NCI-H510A (cell line): ENCODE data around the gene RNF144A.

Experiments
- DNase-seq: peaks from one replicate; lab custom pipeline; 2025; lab: John Stamatoyannopoulos, UW

The RNF144A gene

DNA sequence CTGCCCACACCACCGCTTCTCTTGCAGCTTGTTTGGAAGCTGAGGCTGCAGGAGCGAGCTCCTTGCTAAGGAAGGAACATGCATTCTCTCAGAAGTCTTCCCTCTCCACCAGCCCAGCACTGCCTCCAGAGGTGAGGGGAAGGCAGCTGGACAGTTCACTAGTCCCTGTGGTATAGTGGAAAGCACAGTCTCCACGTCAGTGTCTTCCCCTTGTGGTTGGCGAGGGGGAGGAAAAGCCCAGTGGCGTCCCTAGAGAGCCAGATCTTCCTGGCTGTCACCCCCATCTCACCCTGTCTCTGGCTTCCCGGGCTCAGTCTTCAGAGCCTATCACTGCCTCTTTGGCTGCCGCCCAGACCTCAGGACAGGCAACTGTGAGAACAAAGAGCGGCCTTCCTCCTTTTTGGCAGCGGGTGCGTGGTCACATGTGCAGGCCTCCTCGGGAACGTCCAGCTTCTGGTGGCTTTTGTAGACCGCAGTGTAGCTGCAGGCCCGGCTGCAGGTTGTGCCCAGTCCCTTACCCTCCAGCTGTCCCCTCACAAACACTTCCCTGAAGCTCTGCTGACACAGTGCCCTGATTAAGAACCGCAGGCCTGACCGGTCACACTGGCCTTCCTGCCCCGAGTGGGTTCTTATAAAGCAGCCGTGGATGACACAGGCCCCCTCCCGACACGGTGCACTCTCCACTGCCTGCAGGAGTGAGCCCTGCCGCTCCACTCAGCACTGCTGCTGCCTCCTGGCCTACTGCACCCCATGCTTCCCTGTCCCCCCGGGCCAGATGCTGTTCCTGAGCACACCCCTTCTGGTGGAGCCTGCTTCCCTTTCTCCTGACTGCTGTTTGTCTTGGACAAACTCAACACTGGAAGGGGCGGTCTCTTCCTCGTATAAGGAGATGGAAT, 90.9 kb downstream of the RNF144A start:
- DNase-seq, result no peak

DNA sequence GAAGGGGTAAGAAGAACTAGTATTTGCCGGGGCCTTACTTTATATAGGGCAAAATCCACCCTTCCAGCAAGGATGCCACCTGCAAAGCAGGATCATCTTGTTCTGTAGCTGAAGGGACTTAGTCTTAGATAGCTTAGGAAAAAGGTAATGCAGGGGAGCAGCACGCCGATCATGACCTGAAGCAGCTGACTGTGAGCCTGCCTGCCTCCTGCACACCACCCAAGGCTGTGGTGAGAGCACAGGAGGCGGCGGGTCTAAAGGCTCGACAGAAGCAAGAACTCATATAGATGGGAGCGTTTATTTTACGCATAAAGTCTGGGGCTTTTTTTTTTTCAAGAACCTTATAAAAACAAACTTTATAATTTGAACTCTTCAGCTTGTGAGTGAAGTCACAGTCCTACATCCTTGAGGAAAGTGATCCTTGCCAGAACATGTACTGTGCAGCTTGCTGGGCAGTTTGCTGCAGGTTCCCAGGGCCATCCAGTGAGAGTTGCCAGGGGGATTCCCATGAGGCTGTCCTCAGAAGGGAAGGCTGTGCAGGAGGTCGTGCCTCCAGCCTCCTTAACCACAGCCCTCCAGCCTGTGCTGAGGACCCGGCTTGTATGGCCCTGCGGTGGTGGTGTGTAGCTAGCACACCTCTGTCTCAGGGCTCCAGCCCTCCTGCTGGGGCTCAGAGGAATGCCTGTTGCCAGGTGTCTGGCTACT, 92.1 kb downstream of the RNF144A start:
- no peak for DNase-seq

DNA sequence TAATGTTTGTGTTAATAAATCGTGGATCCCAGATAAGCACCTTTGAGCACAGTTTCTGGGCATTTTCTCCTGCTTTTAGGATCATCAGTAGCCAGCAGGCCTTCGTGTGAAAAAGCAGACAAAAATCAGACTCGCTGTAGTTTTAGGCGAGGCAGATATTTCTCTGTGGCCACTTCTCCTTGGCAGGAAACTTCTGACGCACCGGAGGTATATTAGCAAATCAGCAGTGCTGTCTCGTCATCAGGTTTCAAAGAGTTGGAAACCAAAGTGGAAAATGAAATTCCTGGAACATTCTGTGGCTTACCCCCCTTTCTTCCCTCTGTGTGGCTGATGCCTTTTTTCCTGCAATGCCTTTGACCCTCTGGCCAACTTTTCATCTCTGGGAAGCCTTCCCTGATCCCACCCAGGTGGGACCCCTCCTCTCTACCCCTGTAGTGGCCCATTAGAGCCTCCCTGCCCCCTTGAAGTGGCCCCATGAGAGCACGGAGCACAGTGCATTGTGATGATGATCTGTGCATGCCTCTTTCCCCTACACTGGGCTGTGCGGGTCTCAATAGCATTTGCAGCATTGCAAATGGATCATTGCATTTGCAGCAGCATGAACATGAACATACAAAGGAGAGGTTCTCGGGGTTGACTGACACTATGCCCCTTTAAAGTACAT, 93.3 kb downstream of the RNF144A start:
- DNase-seq, result no peak

DNA sequence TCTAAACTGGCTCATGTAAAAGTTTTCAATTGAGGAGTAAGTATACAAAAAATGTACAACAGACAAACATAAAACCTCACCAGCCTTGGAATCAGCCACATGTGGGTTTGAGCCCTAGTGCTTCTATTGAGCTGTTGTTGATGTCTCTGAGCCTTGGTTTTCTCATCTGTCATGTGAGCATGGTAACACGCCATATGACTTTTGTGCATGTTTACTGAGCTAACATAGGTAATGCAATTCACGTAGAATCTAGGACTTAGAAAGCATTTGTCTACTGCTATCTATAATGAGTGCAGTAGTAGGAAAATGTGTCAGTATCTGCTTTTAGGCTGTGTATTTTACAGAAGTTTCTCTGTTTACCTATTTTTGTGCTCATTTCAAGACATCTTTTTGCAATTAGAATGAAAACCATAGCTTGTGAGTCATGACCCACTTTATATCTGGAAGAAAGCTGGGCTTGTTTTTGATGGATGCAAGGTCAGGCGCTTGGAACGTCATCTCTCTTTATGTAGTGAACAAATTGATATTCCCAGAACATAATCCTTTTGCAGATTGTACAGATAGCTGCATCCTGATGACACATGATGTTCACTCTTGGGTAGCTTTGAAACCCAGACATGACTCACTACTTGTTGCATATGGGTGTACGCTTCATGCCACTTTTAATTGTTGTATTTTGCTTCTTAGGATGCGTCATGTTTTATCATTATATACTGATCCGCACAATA, 94.3 kb downstream of the RNF144A start:
- DNase-seq, result no peak

DNA sequence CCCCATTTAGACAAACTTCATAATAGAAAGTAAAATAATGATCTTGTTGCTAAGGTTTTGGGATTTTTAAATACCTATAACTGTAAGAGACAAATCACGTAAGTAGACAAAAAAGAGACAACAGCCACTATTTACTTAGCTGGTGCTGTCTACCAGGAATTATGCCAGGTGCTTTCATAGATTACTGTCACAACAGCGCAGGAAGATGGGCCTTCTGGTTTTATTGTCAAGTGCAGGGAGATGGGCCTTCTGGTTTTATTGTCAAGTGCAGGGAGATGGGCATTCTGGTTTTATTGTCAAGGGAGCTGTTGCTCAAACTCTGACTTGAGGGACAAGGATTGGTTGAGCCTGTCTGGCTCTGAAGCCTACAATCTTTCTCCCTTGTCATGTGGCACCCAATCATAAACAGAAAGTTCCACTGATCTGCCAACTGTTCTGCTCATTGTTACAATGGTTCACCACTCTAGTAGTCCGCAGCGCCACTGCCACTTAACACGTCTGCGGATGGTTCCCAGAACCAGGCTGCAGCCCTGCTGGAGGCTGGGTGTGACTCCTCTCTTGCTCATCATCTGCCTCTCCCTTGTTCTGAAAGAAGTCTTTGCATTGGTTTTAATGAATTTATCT, 95.0 kb downstream of the RNF144A start:
- peak; percentile 78 for DNase-seq

DNA sequence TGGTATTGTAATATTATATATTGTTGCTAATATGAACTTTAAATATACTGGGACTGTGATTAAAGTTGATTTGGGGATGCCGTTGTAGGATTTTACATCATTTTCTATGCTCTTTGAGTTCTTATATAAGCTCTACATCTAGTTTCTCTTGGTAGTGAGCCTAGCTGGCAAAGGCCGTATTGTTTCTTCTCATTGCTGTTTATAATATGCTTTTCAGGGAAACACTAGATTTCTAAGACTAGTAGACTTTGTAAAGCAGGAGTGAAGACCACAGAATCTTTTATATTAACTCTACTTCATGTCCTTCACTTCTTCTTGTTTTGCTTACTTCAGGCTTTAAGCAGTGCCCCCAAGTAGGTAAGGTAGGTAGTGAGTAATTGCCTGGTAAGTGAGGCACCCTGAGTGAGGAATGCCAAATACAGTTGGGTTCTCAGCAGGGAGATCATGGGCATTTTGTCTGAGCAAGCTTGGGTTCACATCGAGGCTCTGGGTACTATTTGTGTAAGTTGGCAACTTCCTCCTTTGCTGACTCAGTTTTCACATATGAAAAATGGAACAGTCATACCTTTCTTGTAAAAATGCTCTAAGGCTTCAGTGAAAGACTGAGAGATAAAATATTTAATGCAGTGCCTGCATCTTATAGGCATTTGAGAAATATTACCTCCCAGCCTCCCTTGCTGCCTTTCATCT, 96.4 kb downstream of the RNF144A start:
- no peak for DNase-seq

DNA sequence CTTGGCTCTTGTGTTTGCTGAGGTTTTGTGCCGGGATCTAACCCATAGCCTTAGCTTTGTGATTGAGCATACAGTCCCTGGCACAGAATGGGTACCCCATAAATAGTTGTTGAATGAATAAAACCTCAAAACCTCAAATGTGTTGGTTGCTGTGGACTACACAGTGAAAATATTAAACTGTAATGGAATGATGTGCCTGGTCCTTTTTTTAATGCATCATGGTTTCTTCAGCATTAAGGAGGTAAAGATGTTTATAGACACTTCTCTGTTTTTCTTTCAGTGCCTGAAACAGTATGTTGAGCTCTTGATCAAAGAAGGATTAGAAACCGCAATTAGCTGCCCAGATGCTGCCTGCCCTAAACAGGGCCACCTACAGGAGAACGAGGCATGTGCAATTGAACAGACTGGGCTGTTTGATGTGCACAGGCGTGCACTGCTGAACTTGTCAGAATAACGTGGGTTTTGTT, 97.0 kb downstream of the RNF144A start:
- DNase-seq, result no peak

DNA sequence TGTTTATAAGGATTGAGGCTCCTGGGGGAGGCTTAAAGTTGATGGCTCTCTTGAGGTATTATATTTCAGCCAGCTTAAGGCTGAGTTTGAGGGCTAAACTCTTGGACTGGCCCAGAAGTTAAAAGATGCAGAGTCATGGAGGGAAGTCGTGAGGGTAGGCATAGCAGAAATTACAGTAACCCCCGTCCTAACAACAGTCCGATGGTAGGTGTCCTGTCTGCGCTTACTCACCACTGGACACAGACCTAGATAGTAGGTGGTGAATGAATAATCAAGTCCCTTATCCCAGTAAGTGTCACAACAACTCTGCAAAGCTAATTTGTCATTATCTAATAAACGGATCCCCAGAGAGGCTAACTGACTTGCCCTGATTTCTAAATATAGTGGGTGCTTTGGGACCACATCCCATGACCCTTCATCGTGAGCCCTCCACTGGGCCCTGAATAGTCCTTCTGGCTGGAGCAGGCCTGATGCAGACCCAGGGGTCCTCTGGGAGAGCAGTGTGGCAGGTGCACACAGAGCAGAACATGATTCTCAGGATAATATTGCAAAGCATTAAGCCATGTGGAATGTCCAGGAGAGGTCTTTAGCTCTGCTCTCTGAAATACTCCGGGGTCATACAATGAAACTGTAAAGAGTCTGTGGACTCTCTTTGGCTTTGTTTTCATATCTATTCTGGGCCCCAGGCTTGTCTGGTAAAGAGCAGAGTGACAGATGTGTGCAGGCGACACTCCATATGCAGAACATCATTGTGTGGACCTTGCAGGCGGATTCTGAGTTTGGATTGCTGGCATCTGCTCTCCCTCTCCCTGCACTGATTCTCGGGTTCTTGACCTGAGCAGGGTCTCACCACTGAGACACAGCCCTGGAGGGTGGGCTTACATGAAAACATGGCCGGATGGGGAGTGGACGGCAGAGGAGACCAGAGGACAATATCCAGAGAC, 98.1 kb downstream of the RNF144A start:
- no peak for DNase-seq

DNA sequence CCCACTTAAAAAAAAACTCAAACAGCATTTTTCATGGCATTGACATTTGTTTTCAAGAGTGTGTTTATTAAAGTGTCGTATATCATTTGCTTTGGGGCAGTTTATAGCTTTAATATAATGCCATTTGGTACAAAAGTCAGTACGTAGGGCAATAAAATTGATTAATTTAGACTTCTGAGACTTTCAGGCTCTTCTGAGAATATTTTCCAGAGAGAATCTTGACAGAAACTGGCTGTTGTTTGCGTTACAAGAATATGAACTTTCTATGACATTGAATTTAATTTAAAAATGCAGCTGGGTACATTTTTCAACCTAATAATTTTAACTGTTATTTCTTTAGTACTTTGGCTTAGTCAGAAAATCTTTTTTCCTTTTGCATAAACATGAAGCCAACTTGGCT, 98.9 kb downstream of the RNF144A start:
- no peak for DNase-seq

DNA sequence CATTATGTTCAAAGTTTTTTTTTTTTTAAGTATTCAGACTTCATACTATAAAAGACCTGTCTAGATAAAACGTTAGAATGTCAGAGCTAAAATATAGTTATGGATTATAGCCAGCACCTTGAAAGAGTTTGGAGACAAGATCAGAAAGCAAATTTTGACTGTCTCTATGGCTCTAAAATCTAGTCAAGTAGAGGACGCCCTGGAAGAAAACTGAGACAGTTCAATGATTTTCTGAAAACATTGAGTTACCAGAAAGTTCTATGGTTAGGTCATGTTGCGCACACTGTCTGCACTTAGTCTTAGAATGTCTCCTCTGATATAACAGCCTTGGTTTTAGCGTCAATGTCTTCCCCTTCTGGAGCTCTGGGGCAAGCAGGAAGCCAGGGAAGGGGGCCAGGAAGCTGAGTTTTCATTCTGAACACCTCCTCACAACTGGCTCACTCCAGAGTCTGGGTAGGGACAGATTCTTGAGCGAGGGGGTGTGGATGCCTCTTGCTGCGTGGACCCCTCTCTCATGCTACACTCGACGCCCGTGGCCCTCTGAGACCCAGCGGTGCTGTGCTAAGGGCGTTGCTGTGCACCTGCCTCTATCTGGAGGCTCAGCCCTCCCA, 99.5 kb downstream of the RNF144A start:
- DNase-seq, result no peak

DNA sequence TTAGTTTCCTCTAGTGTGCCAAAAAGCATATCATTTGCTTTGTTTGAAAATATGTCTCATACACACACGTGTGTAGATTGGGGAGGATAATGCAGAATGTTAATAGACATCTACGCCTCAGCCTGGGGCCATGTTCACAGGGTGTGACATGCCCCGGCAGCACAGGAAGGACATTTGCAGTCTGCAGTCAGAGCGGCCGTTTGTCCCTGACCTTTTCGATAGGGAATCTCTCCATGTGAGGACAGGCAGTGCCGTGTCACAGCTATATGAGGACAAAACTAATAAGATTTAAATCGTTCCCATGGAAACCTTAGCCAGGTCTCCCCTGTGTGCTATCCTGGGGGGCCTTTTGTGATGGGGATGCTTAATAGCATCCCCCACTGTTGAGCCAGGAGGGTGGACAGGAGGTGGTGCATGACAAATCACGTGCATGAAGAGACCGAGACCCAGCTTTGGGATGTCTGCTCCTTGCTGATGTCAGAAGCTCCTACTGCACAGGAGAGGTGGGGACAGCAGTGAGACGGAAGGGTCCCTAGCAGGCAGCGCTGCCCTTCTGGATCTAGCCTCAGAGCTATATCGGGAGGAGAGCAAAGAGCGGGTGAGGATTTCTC, 100.6 kb downstream of the RNF144A start:
- DNase-seq, result no peak

DNA sequence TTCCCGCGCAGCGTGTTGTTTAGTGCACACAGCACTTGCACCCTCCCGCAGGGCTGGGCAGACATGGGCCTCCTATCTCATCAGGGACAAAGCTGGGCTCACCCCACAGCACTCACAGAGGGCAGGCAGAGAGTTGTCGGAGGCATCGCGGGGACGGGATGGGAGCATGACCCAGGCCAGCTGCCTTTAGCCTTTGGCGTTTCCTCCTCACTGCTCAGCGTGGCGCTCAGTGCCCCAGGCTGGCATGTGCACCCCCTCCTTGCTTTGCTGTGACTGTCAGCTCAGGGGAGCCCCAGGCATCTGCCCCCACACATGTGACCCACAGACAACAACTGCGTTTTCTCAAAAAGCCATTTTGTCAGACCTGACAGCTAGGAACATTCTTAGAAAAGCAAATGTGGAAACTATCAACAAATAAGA, 101.1 kb downstream of the RNF144A start:
- no peak for DNase-seq

DNA sequence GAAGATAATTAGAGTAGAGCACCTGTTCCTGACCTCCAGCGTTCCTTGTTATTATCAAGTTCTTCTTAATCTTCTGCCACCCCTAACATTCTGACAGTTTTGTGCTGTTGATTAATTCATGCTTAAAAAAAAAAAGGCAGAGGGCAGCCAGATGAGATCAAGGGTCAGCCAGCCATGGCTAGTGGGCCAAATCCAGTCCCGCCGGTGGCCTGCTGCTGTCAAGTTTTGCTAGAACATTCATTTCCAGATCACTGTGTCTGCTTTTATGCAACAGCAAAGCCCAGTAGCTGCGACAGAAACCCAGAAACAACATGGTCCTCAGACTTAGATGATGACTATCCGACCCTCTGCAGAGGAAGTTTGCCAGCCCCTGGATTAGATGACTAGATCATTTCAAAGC, 101.6 kb downstream of the RNF144A start:
- no peak for DNase-seq

DNA sequence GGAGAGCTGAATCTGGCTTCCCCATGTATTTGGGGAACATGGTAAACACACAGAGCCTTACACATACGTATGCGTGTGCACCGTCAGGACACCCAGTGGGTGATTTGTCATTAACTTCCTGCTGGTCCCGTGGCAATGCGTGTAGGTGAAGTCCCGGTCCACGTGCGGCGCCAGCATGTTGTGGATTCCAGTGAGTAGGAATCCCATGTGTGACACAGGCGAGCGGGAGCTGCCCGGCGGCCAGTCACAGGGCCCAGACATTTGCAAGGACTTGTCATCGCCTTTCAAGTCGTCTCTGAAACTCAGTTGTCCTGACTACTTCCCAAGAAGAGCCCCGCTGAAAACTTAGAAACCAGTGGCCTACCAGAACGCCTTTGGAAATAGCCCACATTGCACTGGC, 102.0 kb downstream of the RNF144A start:
- no peak for DNase-seq

DNA sequence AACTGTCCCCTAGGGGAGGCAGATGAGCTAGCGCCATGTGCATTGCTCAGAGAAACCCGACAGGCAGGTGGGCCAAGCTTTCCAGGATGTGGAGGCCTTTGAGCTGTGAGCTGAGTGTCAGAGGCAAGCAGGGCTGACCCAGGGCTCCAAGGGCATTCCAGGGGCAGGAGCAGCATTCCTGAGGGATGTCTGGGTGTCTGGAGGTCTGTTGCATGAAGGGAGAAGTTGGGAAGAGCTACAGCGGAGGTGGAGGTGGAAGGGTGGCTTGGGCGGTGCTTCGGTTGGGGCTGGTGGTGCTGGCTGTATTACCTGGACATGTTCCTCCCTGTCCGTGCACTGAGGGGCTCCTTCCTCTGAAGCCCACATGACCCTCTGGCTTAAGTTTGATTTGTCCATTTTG, 102.8 kb downstream of the RNF144A start:
- no peak for DNase-seq

DNA sequence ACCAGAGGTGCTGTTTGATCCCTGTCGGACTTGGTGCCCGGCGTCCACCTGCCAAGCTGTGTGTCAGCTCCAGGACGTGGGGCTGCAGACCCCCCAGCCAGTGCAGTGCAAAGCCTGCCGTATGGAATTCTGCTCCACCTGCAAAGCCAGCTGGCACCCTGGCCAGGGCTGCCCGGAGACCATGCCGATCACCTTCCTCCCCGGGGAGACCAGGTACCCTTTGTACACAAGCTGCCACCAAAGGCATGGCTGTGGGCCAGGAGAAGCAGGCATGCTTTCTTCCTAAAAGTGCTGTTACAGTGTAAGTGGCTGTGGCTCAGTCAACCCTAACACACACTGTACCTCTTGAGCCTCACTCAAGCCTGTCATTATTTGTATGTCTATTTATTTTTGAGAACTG, 103.3 kb downstream of the RNF144A start:
- no peak for DNase-seq

DNA sequence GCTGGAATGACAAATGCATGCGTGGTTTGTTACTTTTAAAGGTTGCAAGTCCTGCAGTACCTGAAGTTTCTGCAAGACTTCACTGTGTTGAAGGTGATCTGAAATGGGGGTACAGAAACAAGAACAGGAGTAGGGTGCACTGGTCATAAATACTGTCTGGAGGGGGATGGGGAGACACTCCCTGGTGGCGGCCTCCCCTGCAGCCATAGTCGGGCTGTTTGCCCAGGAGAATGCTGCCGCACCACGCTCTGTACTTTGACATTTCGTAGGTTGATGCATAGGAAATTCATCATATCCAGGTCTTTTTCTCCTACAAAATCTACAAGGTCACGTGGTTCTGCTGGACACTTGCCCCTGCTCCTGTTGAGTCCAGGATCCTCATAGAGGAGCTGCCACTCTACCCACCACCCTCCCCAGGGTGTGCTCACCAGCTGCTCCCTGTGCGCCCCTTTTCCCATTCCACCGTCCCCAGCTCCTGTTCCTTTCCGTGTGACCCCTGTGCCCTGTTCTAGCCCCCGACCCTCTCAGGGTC, 103.8 kb downstream of the RNF144A start:
- DNase-seq, result no peak

DNA sequence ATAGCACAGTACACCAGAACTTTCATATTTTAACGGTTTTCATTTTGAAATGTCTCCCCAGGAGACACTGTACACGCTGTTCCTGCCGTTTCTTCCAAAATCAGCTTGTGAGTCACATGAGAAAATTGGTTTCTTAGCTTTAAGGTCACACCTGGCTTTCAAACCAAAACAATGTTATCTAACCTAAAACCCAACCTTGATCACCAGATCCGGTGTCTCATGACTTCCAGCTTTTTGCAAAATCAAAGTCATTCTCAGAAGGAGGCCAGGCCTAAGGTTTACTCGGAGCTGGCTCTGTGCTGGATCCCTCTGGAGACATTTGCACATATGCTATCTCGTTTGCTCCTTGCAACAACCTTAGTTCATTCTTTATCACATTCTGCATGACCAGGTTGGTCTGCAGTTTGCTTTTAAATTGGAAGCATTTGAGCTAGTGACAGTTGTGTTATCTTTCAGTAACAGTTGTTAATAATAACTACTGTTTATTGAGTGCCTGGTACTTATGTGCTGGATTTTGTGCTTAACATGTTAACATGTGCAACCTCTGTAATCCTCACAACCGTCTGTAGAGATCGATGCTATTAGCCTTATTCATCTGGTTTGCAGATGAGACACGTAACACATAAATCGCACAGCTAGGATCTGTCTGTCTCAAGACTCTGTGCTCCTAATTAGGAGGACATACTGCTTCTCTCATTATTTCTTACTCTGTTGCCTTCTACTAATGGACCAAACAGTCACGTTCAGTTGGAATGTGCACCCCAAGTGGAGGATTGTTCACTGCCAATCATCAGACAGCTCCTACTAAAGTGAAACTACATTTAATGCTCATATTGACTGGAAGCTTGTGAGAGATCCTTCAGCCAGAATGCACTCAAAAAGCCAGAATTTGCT, 105.5 kb downstream of the RNF144A start:
- no peak for DNase-seq
